ENCODE data around the gene COX6A2.

The COX6A2 gene

DNA sequence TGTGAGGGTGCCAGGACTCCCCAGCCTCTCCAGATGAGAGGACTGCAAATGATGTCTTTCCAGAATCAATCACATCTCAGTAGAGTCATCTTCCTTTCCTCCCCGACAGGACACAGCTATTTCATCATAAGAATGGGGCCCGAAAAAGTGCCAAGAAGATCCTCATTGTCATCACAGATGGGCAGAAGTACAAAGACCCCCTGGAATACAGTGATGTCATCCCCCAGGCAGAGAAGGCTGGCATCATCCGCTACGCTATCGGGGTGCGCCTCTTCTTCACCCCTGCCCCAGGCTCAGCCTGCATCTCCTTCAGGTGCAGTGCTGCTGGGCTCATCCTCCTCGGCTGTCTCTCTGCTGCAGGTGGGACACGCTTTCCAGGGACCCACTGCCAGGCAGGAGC lies 20.8 kb downstream of the COX6A2 start:
- DNase-seq = no peak

DNA sequence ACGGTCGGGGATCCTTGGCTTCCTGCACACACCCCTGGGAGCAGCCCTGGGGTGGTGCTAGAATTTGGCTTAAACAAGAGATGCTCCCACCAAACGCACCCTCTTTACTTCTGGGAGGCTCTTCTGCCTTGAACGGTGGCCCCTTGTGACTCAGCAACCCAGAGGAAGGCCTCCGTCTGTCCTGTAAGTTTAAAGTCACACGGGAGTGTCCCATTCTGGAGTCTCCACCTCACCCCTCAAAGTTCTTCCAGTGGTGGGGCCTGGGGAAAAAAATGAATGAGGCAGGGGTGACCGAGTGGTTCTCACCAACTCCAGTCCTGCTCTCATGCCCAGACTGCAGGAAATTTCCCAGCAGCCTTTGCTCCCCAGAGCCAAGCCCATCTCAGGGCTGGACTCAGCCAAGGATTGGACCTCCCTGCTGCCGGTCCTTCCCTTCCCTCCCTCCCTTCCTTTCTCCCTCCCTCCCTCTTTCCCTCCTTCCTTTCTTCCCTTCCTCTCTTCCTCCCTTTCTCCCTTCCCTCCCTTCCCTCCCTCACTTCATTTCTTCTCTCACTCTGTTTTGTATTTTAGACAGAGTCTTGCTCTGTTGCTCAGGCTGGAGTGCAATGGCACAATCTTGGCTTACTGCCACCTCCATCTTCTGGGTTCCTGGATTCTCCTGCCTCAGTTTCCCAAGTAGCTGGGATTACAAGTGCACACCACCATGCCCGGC lies 23.7 kb downstream of the COX6A2 start:
- no peak for DNase-seq

DNA sequence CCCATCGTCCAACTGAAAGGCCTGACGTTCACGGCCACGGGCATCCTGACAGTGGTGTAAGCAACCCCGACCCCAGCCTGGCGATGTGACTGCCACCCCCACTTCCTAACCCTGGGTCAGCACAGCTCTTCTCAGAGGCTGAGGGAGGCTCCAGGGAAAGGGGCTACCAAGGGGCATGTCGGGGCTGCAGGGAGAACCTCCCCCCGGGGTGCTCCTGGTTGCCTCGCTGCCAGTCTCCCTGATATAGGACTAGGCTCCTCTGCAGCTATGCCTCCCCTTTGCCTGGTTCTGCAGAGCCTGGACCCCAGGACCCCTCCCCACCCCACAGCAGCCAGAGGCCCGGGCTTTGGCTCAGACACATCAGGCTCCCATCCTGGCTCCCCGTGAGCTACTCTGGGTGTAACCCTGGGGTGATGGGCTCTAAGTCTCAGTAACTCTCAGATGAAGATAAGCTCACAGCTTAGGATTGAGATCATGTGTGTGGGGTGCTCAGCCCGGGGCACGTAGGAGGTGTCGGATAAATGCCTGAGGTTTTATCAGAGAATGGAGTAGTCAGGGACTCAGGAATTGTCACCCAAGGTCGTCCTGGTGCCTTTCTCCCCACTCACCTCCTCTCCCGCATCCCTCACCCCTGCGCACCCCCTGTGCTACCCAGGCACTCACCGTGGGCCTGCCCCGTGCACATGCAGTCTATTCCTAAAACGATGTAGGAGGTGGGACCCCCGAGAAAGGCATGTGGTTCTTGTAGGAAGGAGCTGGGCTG lies 24.4 kb downstream of the COX6A2 start:
- no peak for DNase-seq

DNA sequence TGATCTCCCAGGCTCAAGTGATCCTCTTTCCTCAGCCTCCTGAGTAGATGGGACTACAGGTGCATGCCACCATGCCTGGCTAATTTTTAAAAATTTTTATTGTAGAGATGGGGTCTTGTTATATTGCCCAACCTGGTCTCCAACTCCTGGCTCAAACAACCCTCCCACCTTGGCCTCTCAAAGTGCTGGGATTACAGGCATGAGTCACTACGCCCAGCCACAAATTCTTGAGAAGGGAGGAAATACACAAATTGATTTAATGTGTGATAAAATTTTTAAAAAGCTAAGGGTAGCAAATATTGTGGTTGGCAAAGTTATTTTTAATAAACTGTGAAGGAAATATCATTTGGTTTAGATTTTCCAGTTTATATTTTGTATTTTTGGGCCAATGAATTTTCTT lies 25.5 kb downstream of the COX6A2 start:
- DNase-seq = no peak

DNA sequence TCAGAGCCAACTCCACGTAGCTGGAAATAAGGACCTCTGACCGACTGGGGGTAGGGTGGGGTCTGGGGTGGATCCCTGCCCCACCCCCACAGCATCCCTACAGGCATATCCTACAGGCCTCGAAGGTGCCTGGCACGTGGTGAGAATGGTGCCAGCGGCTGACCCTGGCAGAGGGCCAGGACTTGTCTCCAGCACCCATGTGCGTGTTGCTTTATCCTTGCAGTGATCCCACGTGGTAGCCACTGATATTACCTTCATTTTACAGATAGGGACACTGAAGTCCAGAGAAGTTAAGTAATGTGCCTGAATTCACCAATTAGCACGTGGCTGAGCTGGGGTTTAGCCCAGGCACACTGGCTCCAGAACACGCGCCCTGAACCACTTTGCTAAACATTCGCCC lies 26.7 kb downstream of the COX6A2 start:
- DNase-seq = no peak

DNA sequence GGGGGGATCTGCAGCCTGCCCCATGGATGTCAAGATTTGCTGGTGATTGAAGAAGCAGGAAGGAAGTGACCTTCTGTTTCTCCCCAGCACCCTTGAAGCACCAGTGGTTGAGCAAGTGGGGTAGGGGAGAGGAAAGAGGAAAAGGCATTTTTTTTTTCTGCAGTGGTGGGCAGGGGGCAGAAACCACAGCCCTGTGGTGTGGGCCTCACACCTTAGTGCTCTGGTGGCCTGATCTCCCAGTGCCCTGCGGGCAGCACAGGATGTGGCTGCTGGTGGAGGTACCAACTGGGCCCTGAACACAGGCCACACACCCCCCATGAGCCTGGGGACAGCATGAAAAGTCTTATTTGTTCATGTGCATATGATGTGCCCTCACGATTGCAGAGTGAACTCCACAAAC lies 28.0 kb downstream of the COX6A2 start:
- no peak for DNase-seq

DNA sequence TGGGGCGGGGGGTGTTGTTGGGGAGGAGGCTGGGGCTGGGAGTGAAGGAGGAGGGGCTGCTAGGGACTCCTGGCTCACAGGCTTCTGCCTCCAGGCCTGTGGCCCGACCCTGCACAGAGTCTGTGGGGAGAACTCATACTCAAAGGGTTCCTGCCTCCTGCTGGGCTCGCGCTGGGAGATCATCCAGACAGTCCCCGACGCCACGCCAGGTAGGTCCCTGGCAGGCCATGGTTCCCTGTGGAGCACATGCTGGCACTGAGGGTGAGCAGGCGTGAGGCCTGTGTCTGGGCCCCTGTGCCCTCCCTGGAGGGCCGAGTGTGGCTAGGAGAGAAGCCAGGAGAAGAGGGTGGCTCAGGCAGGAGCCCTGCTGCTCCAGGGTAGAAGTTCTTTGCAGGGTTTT lies 30.5 kb downstream of the COX6A2 start:
- DNase-seq = no peak

DNA sequence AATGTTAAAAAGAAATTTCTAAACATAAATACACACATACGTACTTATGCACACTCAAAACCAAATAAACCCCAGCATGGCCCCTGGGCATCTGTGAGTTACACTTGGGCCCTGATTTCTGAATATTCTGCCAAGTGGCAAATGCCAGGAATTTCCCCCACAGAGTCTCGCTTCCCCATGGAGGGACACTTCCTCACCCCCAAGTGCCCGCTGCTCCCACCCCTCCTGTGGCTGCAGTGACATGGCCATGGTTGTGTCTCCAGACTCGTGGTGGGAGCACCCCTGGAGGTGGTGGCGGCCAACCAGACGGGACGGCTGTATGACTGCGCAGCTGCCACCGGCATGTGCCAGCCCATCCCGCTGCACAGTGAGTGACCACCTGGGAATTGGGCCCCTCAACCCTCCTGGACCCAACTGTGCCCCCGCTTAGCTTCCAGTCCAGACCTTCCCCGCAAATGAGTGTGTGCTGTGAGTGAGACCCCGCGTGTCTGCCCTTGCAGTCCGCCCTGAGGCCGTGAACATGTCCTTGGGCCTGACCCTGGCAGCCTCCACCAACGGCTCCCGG lies 31.0 kb downstream of the COX6A2 start:
- DNase-seq = no peak

DNA sequence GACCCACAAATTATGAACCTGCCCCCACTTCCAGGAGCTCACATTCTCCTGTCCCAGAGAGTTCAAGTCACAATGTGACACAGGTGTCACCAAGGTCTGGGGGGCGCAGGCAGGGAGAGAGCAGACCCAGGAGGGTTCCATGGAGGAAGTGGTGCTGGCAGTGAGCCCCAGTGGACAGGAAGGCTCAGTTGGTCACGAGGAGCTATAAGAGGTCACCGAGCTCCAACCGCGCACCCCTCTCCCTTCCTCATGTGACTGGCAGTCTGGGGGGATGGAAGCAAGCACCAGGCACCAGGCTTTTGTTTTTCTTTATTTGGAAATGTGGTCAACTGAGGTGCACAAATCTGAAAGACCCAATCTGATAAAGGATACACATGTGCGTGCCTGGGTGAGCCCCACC lies 32.5 kb downstream of the COX6A2 start:
- DNase-seq = no peak

DNA sequence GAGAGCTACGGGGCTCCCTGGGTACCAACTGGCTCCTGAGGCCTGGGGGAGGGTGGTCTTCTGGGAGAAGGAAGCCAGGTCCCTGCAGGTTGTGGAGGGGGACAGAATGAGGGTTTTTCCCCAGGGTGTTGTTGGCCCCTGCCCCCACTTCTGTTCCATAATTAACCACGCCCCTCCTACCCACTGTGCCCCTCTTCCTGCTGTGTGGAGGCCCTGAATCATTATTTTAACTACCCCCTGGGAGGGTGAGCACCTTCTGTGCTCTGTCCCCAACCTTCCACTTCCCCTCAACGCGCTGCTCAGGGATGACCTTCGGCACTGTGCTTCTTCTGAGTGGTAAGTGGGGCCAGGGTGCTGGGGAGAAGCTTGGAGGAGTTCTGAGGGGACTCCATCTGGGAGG lies 35.1 kb downstream of the COX6A2 start, which contains the start of gene ITGAD:
TSS of gene ITGAD (plus strand) at position 280 of the 400 bp plus-strand sequence. CDS start at position 306, 26 bp downstream.
- no peak for DNase-seq

DNA sequence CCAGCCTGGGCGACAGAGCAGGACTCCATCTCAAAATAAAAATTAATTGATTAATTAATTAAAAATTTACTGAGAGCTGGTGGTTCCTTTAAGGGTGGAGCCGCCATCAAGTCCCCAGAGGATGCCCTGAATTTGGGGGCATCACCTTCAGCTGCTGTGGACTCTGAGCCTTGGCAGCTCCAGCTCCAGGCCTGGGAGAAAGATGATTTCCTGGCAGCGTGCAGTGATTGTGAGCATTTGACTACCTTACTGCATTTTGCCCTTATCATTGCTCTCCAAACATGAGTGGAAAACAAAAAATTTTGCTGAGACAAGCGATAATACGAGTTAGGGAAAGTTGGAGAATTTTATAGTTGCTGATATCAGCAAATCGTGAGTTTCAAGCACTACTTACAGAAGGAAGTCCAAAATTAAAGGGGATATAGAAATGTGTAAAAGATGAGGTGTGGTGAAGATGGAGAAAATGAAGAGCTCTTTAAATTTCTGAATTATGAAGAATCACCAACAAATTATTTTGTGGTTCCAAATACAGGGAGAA lies 37.6 kb downstream of the COX6A2 start:
- no peak for DNase-seq

DNA sequence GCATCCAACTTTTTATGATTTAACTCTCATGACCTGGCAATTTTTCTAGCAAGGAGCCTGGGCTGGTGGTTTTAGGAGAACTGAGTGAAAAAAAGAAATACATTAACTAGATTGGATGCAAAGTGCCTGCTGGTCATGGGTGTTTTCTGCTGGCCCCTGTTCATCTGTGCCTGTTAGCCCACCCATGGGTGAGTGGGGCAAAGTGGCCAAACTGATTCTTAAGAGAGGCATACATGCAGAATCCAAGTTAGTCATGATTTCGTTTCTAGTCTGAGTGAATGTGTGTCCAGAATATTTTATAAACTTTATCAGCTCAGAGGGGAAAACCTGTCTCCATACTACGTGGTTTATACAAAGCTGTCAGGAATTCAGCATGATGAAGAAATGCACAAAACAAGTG lies 39.6 kb downstream of the COX6A2 start:
- DNase-seq = no peak

DNA sequence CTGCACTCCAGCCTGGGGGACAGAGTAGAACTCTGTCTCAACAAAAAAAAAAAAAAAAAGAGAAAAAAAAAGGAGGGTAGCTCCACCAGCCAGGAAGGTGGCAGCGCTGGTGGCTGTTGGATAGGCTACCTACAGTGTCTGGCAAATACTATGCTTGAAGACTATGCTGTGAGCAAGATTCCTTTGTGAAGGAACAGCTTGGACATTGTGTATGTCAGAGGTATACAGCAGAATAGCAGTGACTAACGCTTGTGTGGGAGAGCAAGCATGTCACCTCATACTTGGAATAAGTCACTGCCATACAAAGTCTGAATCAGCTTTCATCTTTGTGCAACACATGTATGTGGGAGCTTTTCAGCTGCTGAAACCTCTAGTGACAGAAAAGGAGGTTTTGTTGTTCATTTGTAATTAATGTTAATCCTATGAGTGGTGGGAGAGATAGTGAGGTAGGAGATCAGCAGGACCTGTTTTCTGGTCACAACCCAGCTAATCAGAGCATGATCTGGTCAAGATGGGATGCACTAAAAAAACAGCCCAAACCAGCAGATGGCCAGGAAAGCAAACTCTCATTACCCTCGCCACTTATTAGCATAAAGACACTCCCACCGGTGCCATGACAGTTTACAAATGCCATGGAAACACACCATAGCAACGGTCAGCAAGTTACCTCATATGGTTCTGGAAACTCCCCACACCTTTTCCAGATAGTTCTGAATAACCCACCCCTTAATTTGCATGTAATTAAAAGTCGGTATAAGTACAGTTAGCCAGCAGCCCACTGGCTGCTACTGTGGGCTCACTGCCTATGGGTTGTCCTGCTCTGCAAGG lies 41.8 kb downstream of the COX6A2 start:
- no peak for DNase-seq

DNA sequence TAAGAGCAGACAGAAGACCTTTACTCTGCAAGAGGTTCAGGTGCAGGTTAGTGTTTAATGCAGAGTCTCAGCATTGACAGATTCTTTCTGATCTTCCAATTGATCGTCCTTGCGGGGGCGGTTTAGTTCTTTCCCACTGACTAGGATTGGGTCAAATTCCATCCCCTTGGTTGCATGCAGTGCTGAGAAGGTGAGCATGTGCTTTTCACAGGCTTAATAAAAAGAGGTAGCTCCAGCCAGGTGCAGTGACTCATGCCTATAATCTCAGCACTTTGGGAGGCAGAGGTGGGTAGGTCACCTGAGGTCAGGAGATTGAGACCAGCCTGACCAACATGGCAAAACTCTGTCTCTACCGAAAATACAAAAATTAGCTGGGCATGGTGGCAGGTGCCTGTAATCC lies 42.5 kb downstream of the COX6A2 start:
- DNase-seq = no peak

DNA sequence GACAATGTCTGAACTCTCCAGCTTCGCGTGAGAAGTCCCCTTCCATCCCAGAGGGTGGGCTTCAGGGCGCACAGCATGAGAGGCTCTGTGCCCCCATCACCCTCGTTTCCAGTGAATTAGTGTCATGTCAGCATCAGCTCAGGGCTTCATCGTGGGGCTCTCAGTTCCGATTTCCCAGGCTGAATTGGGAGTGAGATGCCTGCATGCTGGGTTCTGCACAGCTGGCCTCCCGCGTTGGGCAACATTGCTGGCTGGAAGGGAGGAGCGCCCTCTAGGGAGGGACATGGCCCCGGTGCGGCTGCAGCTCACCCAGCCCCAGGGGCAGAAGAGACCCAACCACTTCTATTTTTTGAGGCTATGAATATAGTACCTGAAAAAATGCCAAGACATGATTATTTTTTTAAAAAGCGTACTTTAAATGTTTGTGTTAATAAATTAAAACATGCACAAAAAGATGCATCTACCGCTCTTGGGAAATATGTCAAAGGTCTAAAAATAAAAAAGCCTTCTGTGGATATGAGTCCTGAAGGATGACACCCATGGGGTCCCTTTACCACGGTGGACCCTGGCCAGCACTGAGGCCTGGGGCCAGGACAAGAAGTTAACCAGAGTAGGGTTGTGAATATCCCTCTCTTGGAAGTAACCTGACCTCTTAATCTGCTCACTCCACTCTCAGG lies 45.5 kb downstream of the COX6A2 start:
- peak; percentile 38 for DNase-seq

DNA sequence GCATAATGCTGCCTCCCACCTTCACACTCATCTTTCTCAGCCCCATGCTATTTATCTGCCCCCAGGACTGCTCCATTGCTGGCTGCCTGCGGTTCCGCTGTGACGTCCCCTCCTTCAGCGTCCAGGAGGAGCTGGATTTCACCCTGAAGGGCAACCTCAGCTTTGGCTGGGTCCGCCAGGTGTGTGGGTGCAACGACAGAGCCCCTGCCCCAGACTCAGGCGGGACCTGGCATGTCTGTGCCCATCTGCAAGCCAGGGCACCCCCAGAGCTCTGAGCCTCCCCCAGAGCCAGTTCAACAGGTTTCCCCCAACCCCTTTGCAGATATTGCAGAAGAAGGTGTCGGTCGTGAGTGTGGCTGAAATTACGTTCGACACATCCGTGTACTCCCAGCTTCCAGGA lies 48.0 kb downstream of the COX6A2 start:
- DNase-seq = no peak

All from NCI-H1436 (cell line).